ENCODE data around the gene MYO16. TPM values are rescaled to one million over a fixed set of nuclear protein-coding genes. Genes with fewer than 3 reads are reported as not detected.

The MYO16 gene
- total and polyA plus RNA-seq, 2 of the 4 experiments (the other 2 are of a cell fraction): under 0.01 to 0.03 TPM

DNA sequence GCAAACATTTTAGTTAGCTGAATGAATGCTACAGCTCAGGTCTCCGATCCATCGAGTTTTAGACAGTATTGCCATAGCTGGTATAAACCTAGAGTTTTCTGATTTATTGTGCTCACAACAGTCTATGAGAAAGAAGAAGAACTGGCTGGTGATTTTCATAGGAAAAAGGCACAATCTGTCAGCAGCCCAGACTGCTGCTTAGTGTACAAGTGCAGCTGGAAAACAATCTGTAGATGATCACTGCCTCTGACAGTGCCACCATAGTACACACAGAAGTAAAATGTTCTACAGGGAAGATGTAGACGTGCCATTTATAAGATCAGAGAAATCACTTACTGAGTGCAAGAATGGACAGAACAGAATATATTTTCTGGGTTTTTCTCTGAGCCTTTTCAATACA, 48.4 kb downstream of the MYO16 start:
- intact Hi-C loops (cut with micrococcal nuclease): no loop called here
- TF ChIP-seq POLR2A (IDR thresholded peaks at IDR 0.05; ENCODE audit: low read depth, low read length) (no peak), SMC3 (IDR thresholded peaks at IDR 0.05; ENCODE audit: low read depth, low read length) (no peak)
- TF ChIP-seq, protein P1, sequence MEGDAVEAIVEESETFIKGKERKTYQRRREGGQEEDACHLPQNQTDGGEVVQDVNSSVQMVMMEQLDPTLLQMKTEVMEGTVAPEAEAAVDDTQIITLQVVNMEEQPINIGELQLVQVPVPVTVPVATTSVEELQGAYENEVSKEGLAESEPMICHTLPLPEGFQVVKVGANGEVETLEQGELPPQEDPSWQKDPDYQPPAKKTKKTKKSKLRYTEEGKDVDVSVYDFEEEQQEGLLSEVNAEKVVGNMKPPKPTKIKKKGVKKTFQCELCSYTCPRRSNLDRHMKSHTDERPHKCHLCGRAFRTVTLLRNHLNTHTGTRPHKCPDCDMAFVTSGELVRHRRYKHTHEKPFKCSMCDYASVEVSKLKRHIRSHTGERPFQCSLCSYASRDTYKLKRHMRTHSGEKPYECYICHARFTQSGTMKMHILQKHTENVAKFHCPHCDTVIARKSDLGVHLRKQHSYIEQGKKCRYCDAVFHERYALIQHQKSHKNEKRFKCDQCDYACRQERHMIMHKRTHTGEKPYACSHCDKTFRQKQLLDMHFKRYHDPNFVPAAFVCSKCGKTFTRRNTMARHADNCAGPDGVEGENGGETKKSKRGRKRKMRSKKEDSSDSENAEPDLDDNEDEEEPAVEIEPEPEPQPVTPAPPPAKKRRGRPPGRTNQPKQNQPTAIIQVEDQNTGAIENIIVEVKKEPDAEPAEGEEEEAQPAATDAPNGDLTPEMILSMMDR (conservative IDR thresholded peaks at IDR 0.05; ENCODE audit: low read depth, low read length): no peak
- Histone ChIP-seq H4K91ac (ENCODE audit: insufficient read depth, low read depth, low read length) (no peak overlapping the region), H3K27ac (ENCODE audit: insufficient read depth, low read length) (no peak overlapping the region), H3K9ac (ENCODE audit: low read depth, low read length) (no peak overlapping the region), H3K9me3 (ENCODE audit: control insufficient read depth, insufficient read depth, low read length) (no peaks in the 10 kb centered on the region), H4K5ac (ENCODE audit: low read depth, low read length) (no peak overlapping the region), H3K4me2 (ENCODE audit: low read depth, low read length) (no peak overlapping the region), H2AK9ac (replicated peaks; ENCODE audit: low read depth, low read length, poor library complexity) (no peak overlapping the region), H3K23ac (ENCODE audit: low read depth, low read length) (no peak overlapping the region), H2AFZ (replicated peaks; ENCODE audit: low read length, poor library complexity) (no peak overlapping the region), H3K56ac (ENCODE audit: extremely low read depth, insufficient read depth, low read length) (no peak overlapping the region), H2BK20ac (ENCODE audit: low read depth, low read length) (no peak overlapping the region), H3K79me1 (ENCODE audit: low read depth in 1 of 2, low read length in 2 of 2) (no peaks in the 10 kb centered on the region), H3K27me3 (ENCODE audit: control insufficient read depth, insufficient read depth, low read length) (peaks cover 4% of the 10 kb centered on the region), H2BK120ac (ENCODE audit: low read depth, low read length) (no peak overlapping the region), H2AK5ac (ENCODE audit: low read depth, low read length) (no peak overlapping the region), H3K4me1 (ENCODE audit: control insufficient read depth, insufficient read depth, low read length) (no peaks in the 10 kb centered on the region; the same call in 1 of the 2 replicates), H3K4me3 (ENCODE audit: insufficient read depth, low read depth, low read length) (no peak overlapping the region), H3K18ac (ENCODE audit: low read depth, low read length) (no peak overlapping the region), H2BK5ac (ENCODE audit: low read depth, low read length, poor library complexity, severe bottlenecking) (no peak overlapping the region), H3K14ac (replicated peaks; ENCODE audit: low read depth, low read length) (no peak overlapping the region), H3K4ac (ENCODE audit: low read depth, low read length) (no peak overlapping the region), H4K8ac (ENCODE audit: low read depth in 2 of 2, low read length in 2 of 2) (no peak overlapping the region), H4K20me1 (ENCODE audit: insufficient read depth, low read length) (no peaks in the 10 kb centered on the region), H3K36me3 (ENCODE audit: control insufficient read depth, insufficient read depth, low read length) (no peaks in the 10 kb centered on the region), H2BK15ac (ENCODE audit: low read depth, low read length) (no peak overlapping the region), H3K9me1 (ENCODE audit: insufficient read depth, low read length) (no peaks in the 10 kb centered on the region; the same call in 1 of the 2 replicates)
- dilution Hi-C loops (cut with HindIII; ENCODE audit: low sequenced_read_pairs, unreplicated experiment): no loop called here
- in situ Hi-C loops (cut with MboI; ENCODE audit: low sequenced_read_pairs): no loop called here
- CTCF ChIA-PET: no interaction called here
- DNase-seq: no peak
- no TSS peak for BruUV-seq (replicated peaks)
- POLR2A ChIA-PET (ENCODE audit: unreplicated experiment): no interaction called here
- no CpG with 5 or more reads among the region's 3 CpGs for WGBS, 2 experiments (ENCODE audit: extremely low coverage in 2 of 2, insufficient read length in 1 of 2)
- ATAC-seq (ENCODE audit: low read depth): no peak
